ENCODE results near the gene ETF1.

DNA sequence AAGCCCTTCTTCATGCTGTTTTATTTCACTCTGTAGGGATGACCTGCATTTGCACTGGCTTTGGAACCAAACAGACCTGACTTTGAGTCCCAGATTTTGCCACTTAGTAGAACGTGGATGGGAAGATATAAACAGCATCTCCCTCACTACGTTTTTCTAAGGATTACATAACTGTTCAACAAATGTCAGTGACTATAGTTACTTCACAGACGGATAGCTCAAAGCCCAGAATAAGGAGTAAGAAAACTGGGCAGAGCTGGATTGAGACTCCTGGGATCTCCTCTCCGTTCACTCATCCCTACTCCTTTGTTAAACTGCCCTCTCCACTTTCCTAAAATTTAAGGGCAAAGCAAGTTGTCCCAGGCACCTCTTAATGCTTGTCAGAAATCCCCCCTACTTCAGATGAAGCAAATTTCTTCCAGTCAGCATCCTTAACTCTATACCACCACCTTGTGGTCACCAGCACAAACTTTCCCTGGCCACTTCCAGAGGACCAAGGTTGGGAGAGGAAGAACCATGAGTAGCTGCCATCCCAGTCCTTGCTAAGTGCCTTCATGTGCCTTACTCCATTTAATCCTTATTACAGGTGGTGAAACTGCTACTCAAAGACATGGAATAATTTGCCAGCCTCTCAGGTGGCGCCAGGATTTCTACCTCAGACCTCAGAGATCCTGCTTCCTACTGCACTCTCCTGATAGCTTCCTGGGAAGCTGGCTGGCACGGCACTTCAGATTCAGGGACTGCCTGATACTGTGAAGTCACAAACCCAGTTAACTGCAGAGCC is 39.4 kb downstream of the ETF1 start:
- TF ChIP-seq CTCF (IDR thresholded peaks at IDR 0.05; ENCODE audit: low read depth, low read length) (peak; percentile 71), POLR2A (IDR thresholded peaks at IDR 0.05; ENCODE audit: extremely low read depth, insufficient read length) (no peak), MYC (IDR thresholded peaks at IDR 0.05; ENCODE audit: low read depth, low read length) (0 out of 2 replicates have a peak, but pooled peaks have one; percentile 42)
- TF ChIP-seq, protein P1, sequence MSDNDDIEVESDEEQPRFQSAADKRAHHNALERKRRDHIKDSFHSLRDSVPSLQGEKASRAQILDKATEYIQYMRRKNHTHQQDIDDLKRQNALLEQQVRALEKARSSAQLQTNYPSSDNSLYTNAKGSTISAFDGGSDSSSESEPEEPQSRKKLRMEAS (IDR thresholded peaks at IDR 0.05; ENCODE audit: low read depth, low read length): peak; percentile 27; the same call in 1 of the 2 replicates

Data from NB4 (cell line).